Tibial artery (tissue), 4 donors: ENCODE measurements around the gene LRRC55.

Experiments
- DNase-seq, 2 donors: peaks; one replicate each; pipeline ENCODE4 v3.0.0-alpha.2; 2019
- H3K27ac ChIP-seq, 2 donors: fragments of 200-600 bp; sonication (generic) in 1 of 2; 1 replicate in 1 of 2; 2 replicates in 1 of 2; pipeline ENCODE4 v1.5.1; 2018 to 2019; ENCODE audit warnings: mild to moderate bottlenecking in 1 of 2
- H3K27me3 ChIP-seq, 2 donors: fragments of 200-600 bp; sonication (generic) in 1 of 2; one replicate each; pipeline versions ENCODE4 v1.5.1 to v1.6.0; 2016 to 2019
- H3K36me3 ChIP-seq, 3 donors: fragments of 200-600 bp; sonication (generic) in 2 of 3; one replicate each; pipeline ENCODE4 v1.5.1; 2016 to 2019; ENCODE audit warnings: mild to moderate bottlenecking in 2 of 3
- H3K4me1 ChIP-seq, 4 donors: fragments of 200-600 bp; sonication (generic) in 2 of 4; 1 replicate in 3 of 4; 2 replicates in 1 of 4; pipeline ENCODE4 v1.5.1; 2016 to 2019
- H3K4me3 ChIP-seq, 2 donors: fragments of 200-600 bp; sonication (generic) in 1 of 2; 1 replicate in 1 of 2; 2 replicates in 1 of 2; pipeline ENCODE4 v1.5.1; 2018 to 2019; ENCODE audit warnings: mild to moderate bottlenecking in 2 of 2
- H3K9me3 ChIP-seq, 3 donors: fragments of 200-600 bp; sonication (generic) in 1 of 3; one replicate each; pipeline ENCODE4 v1.5.1; 2016 to 2019
- CTCF ChIP-seq, 2 experiments: fragments of 200-600 bp in 1 of 2; fragments of 450-650 bp in 1 of 2; IDR thresholded peaks; one replicate each; pipeline ENCODE4 v1.5.1; 2017 to 2019; ENCODE audit warnings: antibody characterized with exemption in 2 of 2, mild to moderate bottlenecking in 1 of 2, moderate library complexity in 1 of 2
- intact Hi-C: fragments of 100-400 bp; cut with DNase I; formaldehyde crosslinking; loops from one replicate; pipeline ENCODE4 v1.15.0; 2023; ENCODE audit warnings: low total_unique reads

Gene LRRC55

GRCh38 chr11:57191311-57192219, 9.8 kb downstream of the LRRC55 start:
- Histone ChIP-seq H3K4me3 (no peak overlapping the region), H3K9me3 (no peaks in the 10 kb centered on the region), H3K27ac (no peak overlapping the region), H3K36me3 (no peaks in the 10 kb centered on the region), H3K4me1 (no peaks in the 10 kb centered on the region), H3K27me3 (peaks cover 0 to 4% of the 10 kb centered on the region in 2 donors)
- TF ChIP-seq CTCF (IDR thresholded peaks at IDR 0.05), result no peak
- intact Hi-C loops, result no loop called here
- no peak for DNase-seq

GRCh38 chr11:57192316-57192715, 10.6 kb downstream of the LRRC55 start:
- Histone ChIP-seq H3K27me3 (peaks cover 0 to 4% of the 10 kb centered on the region in 2 donors), H3K4me1 (no peaks in the 10 kb centered on the region), H3K27ac (no peak overlapping the region), H3K9me3 (no peaks in the 10 kb centered on the region), H3K4me3 (no peak overlapping the region), H3K36me3 (no peaks in the 10 kb centered on the region)
- intact Hi-C loops, result no loop called here
- TF ChIP-seq CTCF (IDR thresholded peaks at IDR 0.05), result no peak
- no peak for DNase-seq

GRCh38 chr11:57196596-57196995, 14.8 kb downstream of the LRRC55 start:
- peaks cover 0 to 4% of the 10 kb centered on the region in 2 donors for H3K27me3 ChIP-seq
- intact Hi-C loops, result no loop called here
- no peak overlapping the region for H3K4me3 ChIP-seq
- DNase-seq, result no peak
- H3K4me1 ChIP-seq, result no peaks in the 10 kb centered on the region
- H3K9me3 ChIP-seq, result no peaks in the 10 kb centered on the region
- H3K36me3 ChIP-seq, result no peaks in the 10 kb centered on the region
- H3K27ac ChIP-seq, result no peak overlapping the region
- no peak for TF ChIP-seq CTCF (IDR thresholded peaks at IDR 0.05)

- intact Hi-C loops, result no loop called here
- no peak for DNase-seq
Measured at GRCh38 chr11:57197762-57198161, 16.0 kb downstream of the LRRC55 start.

GRCh38 chr11:57199330-57199729, 17.6 kb downstream of the LRRC55 start:
- Histone ChIP-seq H3K36me3 (no peaks in the 10 kb centered on the region), H3K4me3 (no peak overlapping the region), H3K27ac (no peak overlapping the region), H3K4me1 (no peaks in the 10 kb centered on the region), H3K9me3 (no peaks in the 10 kb centered on the region), H3K27me3 (peaks cover 0 to 6% of the 10 kb centered on the region in 2 donors)
- no peak for TF ChIP-seq CTCF (IDR thresholded peaks at IDR 0.05)
- intact Hi-C loops, result no loop called here
- no peak for DNase-seq

More at GRCh38 chr11:57197762-57198161, 16.0 kb downstream of the LRRC55 start:
- Histone ChIP-seq H3K36me3 (no peaks in the 10 kb centered on the region), H3K9me3 (no peaks in the 10 kb centered on the region), H3K27ac (no peak overlapping the region), H3K27me3 (peaks cover 0 to 4% of the 10 kb centered on the region in 2 donors), H3K4me1 (no peaks in the 10 kb centered on the region), H3K4me3 (no peak overlapping the region)
- TF ChIP-seq CTCF (IDR thresholded peaks at IDR 0.05), result no peak
